Right atrium auricular region (tissue), 2 donors: ENCODE measurements around the gene SUDS3. TPM values are rescaled to one million over a fixed set of nuclear protein-coding genes. Genes with fewer than 3 reads are reported as not detected.
"Not testable (repeated sequence)": the region's sequence is repeated elsewhere in the genome, so short reads cannot be mapped to it uniquely, and the experiment has no call there.

Source experiments
- DNase-seq: peaks from one replicate; pipeline ENCODE4 v3.0.0-alpha.2; 2019; ENCODE audit warnings: low spot score
- H3K27ac ChIP-seq, 2 donors: fragments of 200-600 bp; sonication (generic); 1 replicate in 1 of 2; 2 replicates in 1 of 2; pipeline ENCODE4 v1.5.1; 2016 to 2019
- H3K27me3 ChIP-seq, 2 donors: fragments of 200-600 bp; sonication (generic); one replicate each; pipeline versions ENCODE4 v1.5.1 to v1.6.0; 2017 to 2019
- H3K36me3 ChIP-seq: fragments of 200-600 bp; sonication (generic); one replicate; pipeline ENCODE4 v1.5.1; 2016
- H3K4me1 ChIP-seq, 2 donors: fragments of 200-600 bp; sonication (generic); one replicate each; pipeline versions ENCODE4 v1.5.1 to v1.6.0; 2017 to 2019
- H3K4me3 ChIP-seq, 2 donors: fragments of 200-600 bp; sonication (generic); 1 replicate in 1 of 2; 2 replicates in 1 of 2; pipeline ENCODE4 v1.5.1; 2017 to 2019; ENCODE audit warnings: mild to moderate bottlenecking in 1 of 2, moderate library complexity in 1 of 2
- H3K9me3 ChIP-seq, 2 donors: fragments of 200-600 bp; sonication (generic); one replicate each; pipeline ENCODE4 v1.5.1; 2019
- CTCF ChIP-seq, 2 donors: fragments of 200-600 bp; sonication (generic); IDR thresholded peaks; one replicate each; pipeline ENCODE4 v1.5.1; 2019; ENCODE audit warnings: antibody characterized with exemption in 2 of 2
- total RNA-seq, 2 donors: library from RNA; depleted of rRNA; stranded (reverse); fragments of >200 nt; gene quantifications; one replicate each; pipeline ENCODE4 v1.1.0, GENCODE V29; 2016

Gene SUDS3
- total RNA-seq, 2 donors from 2014 or later = 19.1 to 30.2 TPM

GRCh38 chr12:118353721-118354120, 22.6 kb upstream of the SUDS3 start:
- Histone ChIP-seq H3K27me3 (no peaks in the 10 kb centered on the region), H3K36me3 (no peaks in the 10 kb centered on the region), H3K27ac (no peak overlapping the region), H3K4me1 (peaks cover 0 to 18% of the 10 kb centered on the region in 2 donors), H3K9me3 (no peaks in the 10 kb centered on the region), H3K4me3 (no peak overlapping the region)
- DNase-seq = no peak
- TF ChIP-seq CTCF (IDR thresholded peaks at IDR 0.05) = no peak

- H3K36me3 ChIP-seq, H3K9me3 ChIP-seq, H3K27me3 ChIP-seq, H3K27ac ChIP-seq, DNase-seq, H3K4me3 ChIP-seq: not testable (repeated sequence)
- peaks cover 0 to 18% of the 10 kb centered on the region in 2 donors for H3K4me1 ChIP-seq
Measured at GRCh38 chr12:118354503-118354902, 21.9 kb upstream of the SUDS3 start.

GRCh38 chr12:118354903-118355302, 21.5 kb upstream of the SUDS3 start:
- no peak for TF ChIP-seq CTCF (IDR thresholded peaks at IDR 0.05)
- Histone ChIP-seq H3K9me3 (no peaks in the 10 kb centered on the region), H3K27ac (no peak overlapping the region), H3K4me3 (no peak overlapping the region), H3K4me1 (peaks cover 0 to 18% of the 10 kb centered on the region in 2 donors), H3K27me3 (no peaks in the 10 kb centered on the region), H3K36me3 (no peaks in the 10 kb centered on the region)
- DNase-seq = no peak

- Histone ChIP-seq H3K27ac (no peak overlapping the region), H3K9me3 (no peaks in the 10 kb centered on the region), H3K4me3 (no peak overlapping the region), H3K27me3 (no peaks in the 10 kb centered on the region), H3K4me1 (peaks cover 0 to 21% of the 10 kb centered on the region in 2 donors), H3K36me3 (no peaks in the 10 kb centered on the region)
- TF ChIP-seq CTCF (IDR thresholded peaks at IDR 0.05) = no peak
- DNase-seq = no peak
Measured at GRCh38 chr12:118355843-118356242, 20.5 kb upstream of the SUDS3 start.

GRCh38 chr12:118356809-118357256, 19.5 kb upstream of the SUDS3 start:
- peak overlapping the region; percentile 7 to 32 for H3K27ac ChIP-seq
- TF ChIP-seq CTCF (IDR thresholded peaks at IDR 0.05) = no peak

GRCh38 chr12:118357257-118358007, 18.9 kb upstream of the SUDS3 start:
- Histone ChIP-seq H3K27ac (peak overlapping the region; percentile 7 to 32), H3K36me3 (no peaks in the 10 kb centered on the region), H3K4me3 (no peak overlapping the region), H3K27me3 (no peaks in the 10 kb centered on the region), H3K9me3 (no peaks in the 10 kb centered on the region), H3K4me1 (peaks cover 0 to 25% of the 10 kb centered on the region in 2 donors)
- DNase-seq = no peak
- TF ChIP-seq CTCF (IDR thresholded peaks at IDR 0.05) = no peak

More at GRCh38 chr12:118356809-118357256, 19.5 kb upstream of the SUDS3 start:
- Histone ChIP-seq H3K4me1 (peaks cover 0 to 25% of the 10 kb centered on the region in 2 donors), H3K27me3 (no peaks in the 10 kb centered on the region), H3K4me3 (no peak overlapping the region), H3K36me3 (no peaks in the 10 kb centered on the region), H3K9me3 (no peaks in the 10 kb centered on the region)
- no peak for DNase-seq
